ENCODE measurements around the gene STON1.
"Not testable (repeated sequence)": the region's sequence is repeated elsewhere in the genome, so short reads cannot be mapped to it uniquely, and the experiment has no call there.

DNA sequence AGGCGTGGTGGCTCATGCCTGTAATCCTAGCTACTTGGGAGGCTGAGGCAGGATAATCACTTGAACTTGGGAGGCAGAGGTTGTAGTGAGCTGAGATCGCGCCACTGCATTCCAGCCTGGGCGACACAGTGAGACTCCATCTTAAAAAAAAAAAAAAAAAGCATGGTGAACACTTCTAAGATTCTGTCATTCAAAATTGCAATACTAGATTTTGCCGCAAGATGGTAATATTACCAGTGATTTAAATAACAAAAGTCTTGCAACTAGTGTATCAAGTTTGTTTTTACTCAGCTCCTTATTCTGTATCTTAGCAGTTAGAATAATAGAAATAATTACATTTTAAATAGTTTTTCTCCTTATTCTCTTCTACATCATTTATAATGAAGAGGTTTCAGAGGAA lies 92.7 kb downstream of the STON1 start:
- TF ChIP-seq, protein P1, sequence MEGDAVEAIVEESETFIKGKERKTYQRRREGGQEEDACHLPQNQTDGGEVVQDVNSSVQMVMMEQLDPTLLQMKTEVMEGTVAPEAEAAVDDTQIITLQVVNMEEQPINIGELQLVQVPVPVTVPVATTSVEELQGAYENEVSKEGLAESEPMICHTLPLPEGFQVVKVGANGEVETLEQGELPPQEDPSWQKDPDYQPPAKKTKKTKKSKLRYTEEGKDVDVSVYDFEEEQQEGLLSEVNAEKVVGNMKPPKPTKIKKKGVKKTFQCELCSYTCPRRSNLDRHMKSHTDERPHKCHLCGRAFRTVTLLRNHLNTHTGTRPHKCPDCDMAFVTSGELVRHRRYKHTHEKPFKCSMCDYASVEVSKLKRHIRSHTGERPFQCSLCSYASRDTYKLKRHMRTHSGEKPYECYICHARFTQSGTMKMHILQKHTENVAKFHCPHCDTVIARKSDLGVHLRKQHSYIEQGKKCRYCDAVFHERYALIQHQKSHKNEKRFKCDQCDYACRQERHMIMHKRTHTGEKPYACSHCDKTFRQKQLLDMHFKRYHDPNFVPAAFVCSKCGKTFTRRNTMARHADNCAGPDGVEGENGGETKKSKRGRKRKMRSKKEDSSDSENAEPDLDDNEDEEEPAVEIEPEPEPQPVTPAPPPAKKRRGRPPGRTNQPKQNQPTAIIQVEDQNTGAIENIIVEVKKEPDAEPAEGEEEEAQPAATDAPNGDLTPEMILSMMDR (IDR thresholded peaks at IDR 0.05): not testable (repeated sequence)
- TF ChIP-seq POLR2AphosphoS5 (IDR thresholded peaks at IDR 0.05); POLR2A (IDR thresholded peaks at IDR 0.05); EP300 (IDR thresholded peaks at IDR 0.05; ENCODE audit: low read depth): not testable (repeated sequence)

Measured in transverse colon (tissue), 4 donors.